ENCODE results near the gene UBE2I.

The UBE2I gene

DNA sequence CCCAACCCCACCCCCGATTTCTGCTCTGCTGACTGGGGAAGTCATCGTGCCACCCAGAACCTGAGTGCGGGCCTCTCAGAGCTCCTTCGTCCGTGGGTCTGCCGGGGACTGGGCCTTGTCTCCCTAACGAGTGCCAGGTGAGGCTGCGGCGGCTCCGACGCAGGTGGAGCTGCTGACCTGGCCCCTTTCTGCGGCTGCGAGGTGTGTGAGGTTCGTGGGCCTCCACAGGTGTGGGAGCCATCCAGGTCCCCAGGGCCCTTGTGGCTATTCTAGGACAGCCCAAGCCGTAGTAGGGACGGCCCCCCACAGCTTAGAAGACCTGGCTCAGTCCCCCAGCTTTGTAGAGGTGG is 3.0 kb downstream of the UBE2I start:
- TF ChIP-seq, protein P1, sequence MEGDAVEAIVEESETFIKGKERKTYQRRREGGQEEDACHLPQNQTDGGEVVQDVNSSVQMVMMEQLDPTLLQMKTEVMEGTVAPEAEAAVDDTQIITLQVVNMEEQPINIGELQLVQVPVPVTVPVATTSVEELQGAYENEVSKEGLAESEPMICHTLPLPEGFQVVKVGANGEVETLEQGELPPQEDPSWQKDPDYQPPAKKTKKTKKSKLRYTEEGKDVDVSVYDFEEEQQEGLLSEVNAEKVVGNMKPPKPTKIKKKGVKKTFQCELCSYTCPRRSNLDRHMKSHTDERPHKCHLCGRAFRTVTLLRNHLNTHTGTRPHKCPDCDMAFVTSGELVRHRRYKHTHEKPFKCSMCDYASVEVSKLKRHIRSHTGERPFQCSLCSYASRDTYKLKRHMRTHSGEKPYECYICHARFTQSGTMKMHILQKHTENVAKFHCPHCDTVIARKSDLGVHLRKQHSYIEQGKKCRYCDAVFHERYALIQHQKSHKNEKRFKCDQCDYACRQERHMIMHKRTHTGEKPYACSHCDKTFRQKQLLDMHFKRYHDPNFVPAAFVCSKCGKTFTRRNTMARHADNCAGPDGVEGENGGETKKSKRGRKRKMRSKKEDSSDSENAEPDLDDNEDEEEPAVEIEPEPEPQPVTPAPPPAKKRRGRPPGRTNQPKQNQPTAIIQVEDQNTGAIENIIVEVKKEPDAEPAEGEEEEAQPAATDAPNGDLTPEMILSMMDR (IDR thresholded peaks at IDR 0.05) = no peak

DNA sequence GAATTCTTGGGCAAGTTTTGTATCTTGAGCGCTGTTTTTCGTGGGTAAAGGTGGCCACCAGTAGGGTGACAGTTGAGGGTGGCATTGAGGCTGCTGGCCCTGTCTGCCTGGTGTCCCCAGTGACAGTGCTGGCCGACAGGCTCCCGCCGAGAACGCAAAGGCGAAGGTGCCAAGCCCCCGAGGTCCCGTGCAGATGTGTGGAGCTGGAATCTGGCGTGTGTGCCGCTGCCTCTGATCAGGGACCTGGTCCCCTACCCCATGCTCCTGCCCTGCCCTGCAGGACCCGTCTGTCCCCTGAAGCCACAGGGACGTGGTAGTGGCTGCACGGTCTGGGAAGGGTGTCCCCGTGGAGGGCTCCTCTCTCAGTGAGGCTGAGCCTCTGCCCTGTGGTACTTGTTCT is 3.5 kb downstream of the UBE2I start:
- TF ChIP-seq, protein P1 (IDR thresholded peaks at IDR 0.05) = no peak

DNA sequence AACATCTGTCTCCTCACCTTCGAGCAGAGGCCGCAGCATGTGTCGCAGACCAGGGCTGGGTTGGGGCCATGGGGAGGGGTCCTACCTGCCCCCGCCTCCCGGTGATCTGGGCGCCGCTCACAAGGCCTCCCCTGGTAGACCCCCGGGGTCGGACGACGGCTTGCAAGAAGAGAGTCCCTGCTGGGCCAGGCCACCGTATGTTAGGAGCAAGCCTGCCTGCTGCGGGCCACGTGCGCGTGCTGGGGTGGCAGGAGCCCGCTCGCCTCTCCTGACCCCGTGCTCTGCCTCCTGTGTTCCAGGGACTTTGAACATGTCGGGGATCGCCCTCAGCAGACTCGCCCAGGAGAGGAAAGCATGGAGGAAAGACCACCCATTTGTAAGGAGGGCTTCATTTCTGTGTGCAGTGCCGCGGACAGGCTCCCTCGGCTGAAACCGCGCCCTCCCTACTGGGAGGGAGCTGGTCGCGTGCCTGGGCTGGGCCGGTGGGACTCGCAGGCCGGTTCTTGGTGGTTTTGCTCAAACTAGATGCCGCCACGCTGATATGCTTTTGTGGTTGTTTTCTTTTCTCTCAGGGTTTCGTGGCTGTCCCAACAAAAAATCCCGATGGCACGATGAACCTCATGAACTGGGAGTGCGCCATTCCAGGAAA is 4.4 kb downstream of the UBE2I start:
- TF ChIP-seq, protein P1 (IDR thresholded peaks at IDR 0.05) = no peak

DNA sequence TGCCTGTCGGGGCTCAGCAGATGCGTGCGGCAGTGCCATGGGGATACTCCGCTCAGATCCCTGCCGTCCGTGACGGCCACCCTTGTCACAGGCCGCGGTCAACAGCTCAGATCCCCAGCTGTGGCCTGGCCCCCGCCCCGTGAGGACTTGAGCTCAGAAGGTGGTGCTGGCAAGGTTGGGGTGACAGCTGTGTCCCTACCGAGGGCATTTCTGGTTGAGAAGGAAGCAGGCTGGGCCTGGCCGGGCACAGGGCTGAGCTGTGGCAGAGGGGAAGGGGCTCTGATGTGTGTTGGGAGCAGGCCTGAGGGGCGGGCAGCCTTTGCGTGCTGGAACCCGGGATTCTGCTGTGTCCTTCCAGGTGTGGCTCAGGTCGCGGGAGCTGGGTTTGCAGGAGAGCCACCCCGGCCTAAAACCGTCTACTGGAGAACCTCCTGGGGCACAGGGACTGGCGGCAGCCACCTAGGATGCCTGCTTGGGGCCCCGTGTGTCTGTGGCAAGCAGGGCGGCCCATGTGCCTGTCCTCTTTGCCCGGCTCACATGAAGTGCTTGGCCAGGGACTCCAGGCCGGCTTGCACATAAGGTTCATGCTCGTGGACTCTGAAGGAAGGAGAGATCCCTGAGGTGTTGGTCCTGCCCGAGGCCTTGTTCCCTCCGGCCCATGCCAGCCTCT is 5.1 kb downstream of the UBE2I start:
- TF ChIP-seq, protein P1 (IDR thresholded peaks at IDR 0.05) = no peak

DNA sequence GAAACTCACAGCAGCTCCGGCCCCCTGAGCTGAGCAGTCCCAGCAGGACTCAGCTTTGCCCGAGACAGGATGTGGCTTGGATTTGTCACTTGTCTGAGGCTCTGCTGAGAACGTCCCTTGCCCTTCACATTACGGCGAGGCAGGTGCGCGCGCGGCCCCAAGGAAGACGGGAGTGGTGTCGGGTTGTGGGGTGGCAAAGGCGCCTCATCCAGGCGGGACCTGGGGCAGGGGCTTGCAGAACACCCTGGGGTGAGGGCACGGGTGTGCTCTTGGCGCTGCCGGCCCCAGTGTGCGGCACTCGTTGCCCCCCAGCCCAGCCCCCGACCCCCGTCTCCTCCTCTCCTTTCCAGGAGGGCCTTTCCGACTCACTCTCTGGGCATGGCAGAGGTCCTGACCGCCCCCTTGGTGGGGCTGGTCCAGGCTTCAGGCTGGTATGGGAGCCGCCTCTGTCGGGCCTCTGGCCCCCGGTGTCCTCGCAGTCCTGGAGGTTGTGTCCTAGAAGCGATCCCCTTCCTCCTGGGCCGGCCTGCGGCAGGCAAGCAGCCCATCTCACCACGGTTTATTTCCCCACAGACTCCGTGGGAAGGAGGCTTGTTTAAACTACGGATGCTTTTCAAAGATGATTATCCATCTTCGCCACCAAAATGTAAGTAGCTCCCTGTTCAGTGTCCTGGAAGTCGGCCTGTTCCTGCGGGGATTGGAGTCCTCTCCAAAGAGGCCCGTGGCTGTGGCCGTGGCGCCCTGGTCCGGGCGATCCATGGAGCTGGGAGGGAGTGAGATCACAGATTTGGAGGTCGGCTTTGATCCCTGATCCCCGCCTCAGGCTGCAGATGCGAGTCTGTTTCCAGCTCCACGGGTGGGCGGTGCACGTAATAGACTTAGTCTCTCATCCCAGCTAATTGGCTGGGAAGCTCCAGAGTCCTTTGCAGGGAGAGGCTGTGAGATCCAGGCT is 5.9 kb downstream of the UBE2I start:
- TF ChIP-seq, protein P1 (IDR thresholded peaks at IDR 0.05) = no peak

DNA sequence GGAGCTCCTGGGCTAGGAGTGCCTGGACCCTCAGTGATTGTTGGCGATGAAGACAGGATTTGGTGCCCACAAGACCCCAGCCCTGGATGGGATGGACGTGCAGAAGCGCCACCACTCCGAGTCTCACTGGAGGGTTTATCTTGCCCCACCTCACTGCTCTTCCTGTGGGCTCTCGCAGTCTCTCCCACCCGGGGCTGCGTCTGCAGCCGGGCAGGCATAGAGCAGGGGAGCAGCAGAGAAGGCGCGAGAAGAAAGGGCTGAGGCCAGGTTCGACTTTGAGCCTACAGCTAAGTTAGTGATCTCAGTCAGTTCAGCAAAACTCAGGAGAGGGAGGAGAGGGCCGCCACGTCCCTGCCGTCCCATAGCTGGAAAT is 6.6 kb downstream of the UBE2I start:
- TF ChIP-seq, protein P1 (IDR thresholded peaks at IDR 0.05) = no peak

DNA sequence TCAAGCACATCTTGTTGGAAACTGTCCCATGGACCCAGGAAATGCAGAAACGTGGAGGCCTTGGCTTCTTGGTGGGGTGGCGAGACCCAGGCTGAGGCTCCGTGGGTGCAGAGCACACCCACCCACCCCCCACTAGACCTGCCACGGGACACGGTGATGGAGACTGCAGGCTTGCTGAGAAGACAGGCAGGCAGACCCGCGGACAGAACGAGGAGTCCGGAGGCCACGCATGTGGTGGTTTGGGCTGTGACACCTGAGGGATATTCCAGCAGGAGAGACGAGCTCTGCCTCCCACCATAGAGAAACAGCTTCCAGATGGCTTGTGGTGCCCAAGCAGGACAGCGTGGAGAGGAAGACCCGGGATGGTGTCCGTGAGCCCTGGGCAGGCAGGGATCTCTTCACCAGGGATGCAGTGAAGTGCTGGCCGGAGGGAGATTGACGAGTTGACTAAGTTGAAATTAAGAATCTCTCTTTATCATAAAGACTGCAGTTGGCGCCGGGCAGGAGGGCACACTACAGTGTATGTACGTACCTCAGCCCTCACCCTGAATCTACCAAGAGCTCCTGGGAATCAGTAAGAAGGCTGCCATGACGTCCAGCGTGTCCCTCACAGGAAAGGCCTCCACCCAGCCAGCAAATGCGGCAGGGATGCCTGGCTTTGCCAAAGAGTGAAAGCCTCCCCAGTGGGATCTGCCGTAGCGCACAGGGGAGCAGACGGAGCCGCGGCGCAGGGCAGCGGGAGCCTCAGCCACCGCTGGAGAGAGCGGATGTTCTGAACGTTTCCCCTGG is 8.2 kb downstream of the UBE2I start:
- TF ChIP-seq, protein P1 (IDR thresholded peaks at IDR 0.05) = no peak
